IMR-90 (cell line): ENCODE data around the gene CFAP92. TPM values are rescaled to one million over a fixed set of nuclear protein-coding genes. Genes with fewer than 3 reads are reported as not detected.

Experiments used
- ATAC-seq: fragments of 200-7000 bp; cut with Tn5 transposase; 2 replicates; pipeline ENCODE4 v1.9.1; 2020; ENCODE audit warnings: low read depth, mild to moderate bottlenecking, moderate library complexity
- BruUV-seq: library from RNA; stranded (reverse); fragments of 400-500 nt; replicated peaks from 2 replicates; lab custom pipeline; 2021; lab: Mats Ljungman, UMichigan
- CTCF ChIA-PET: fragments of 300-600 bp; formaldehyde crosslinking; extraction: SDS; loops from one replicate; lab custom pipeline; 2021; ENCODE audit warnings: antibody characterized with exemption; lab: Yijun Ruan, JAX
- POLR2A ChIA-PET: fragments of 300-600 bp; sonication (Branson Sonifier 250); formaldehyde crosslinking; loops from one replicate; lab custom pipeline; 2022; ENCODE audit warnings: antibody characterized with exemption; ENCODE audit not compliant: unreplicated experiment; lab: Charles Lee
- DNase-seq: peaks from one replicate; pipeline ENCODE4 v3.0.0; 2013
- H2AFZ ChIP-seq: replicated peaks from 2 replicates; pipeline ENCODE3; 2013; ENCODE audit warnings: low read length, mild to moderate bottlenecking; ENCODE audit not compliant: poor library complexity
- H2AK5ac ChIP-seq: 2 replicates; pipeline ENCODE4 v1.6.1; 2013; ENCODE audit warnings: low read depth, low read length, inconsistent platforms
- H2AK9ac ChIP-seq: replicated peaks from 2 replicates; pipeline ENCODE3; 2013; ENCODE audit warnings: mild to moderate bottlenecking, low read depth, low read length, moderate library complexity; ENCODE audit not compliant: poor library complexity
- H2BK120ac ChIP-seq: 2 replicates; pipeline ENCODE4 v1.6.1; 2013; ENCODE audit warnings: low read depth, low read length, inconsistent platforms
- H2BK15ac ChIP-seq: 3 replicates; pipeline ENCODE4 v1.6.1; 2013; ENCODE audit warnings: low read depth, low read length, inconsistent platforms
- H2BK20ac ChIP-seq: 2 replicates; pipeline ENCODE4 v1.6.1; 2013; ENCODE audit warnings: low read depth, mild to moderate bottlenecking, inconsistent platforms, low read length, moderate library complexity
- H2BK5ac ChIP-seq: 2 replicates; pipeline ENCODE4 v1.6.1; 2013; ENCODE audit warnings: mild to moderate bottlenecking, low read depth, low read length, inconsistent platforms; ENCODE audit not compliant: poor library complexity, severe bottlenecking
- H3K14ac ChIP-seq: replicated peaks from 2 replicates; pipeline ENCODE4 v1.6.1; 2013; ENCODE audit warnings: low read depth, low read length, inconsistent platforms
- H3K18ac ChIP-seq: 2 replicates; pipeline ENCODE4 v1.6.1; 2013; ENCODE audit warnings: low read depth, low read length, control low read depth
- H3K23ac ChIP-seq: 2 replicates; pipeline ENCODE4 v1.6.1; 2013; ENCODE audit warnings: low read depth, low read length, inconsistent platforms
- H3K27ac ChIP-seq: 2 replicates; pipeline ENCODE4 v1.5.1; 2013; ENCODE audit warnings: mild to moderate bottlenecking, control low read depth, low read length; ENCODE audit not compliant: insufficient read depth
- H3K27me3 ChIP-seq: 2 replicates; pipeline ENCODE4 v1.6.1; 2013; ENCODE audit warnings: low read length; ENCODE audit not compliant: control insufficient read depth, insufficient read depth
- H3K36me3 ChIP-seq: 2 replicates; pipeline ENCODE4 v1.6.1; 2013; ENCODE audit warnings: low read length, mixed read lengths; ENCODE audit not compliant: control insufficient read depth, insufficient read depth
- H3K4ac ChIP-seq: 2 replicates; pipeline ENCODE4 v1.6.1; 2013; ENCODE audit warnings: low read depth, low read length, inconsistent platforms
- H3K4me1 ChIP-seq: 2 replicates; pipeline ENCODE4 v1.6.1; 2013; ENCODE audit warnings: low read length, mixed read lengths; ENCODE audit not compliant: control insufficient read depth, insufficient read depth
- H3K4me2 ChIP-seq: 2 replicates; pipeline ENCODE4 v1.6.1; 2013; ENCODE audit warnings: low read depth, mild to moderate bottlenecking, control low read depth, low read length, moderate library complexity
- H3K4me3 ChIP-seq: 2 replicates; pipeline ENCODE4 v1.5.1; 2013; ENCODE audit warnings: low read depth, mild to moderate bottlenecking, control low read depth, low read length, moderate library complexity; ENCODE audit not compliant: insufficient read depth
- H3K56ac ChIP-seq: 2 replicates; pipeline ENCODE4 v1.6.1; 2013; ENCODE audit warnings: low read length, inconsistent platforms; ENCODE audit not compliant: insufficient read depth; ENCODE audit errors: extremely low read depth
- H3K79me1 ChIP-seq, 2 experiments: 2 replicates each; pipeline ENCODE4 v1.6.1; 2013; ENCODE audit warnings: low read length in 2 of 2, inconsistent platforms in 1 of 2, low read depth in 1 of 2
- H3K9ac ChIP-seq: 2 replicates; pipeline ENCODE4 v1.6.1; 2013; ENCODE audit warnings: low read depth, low read length, control low read depth
- H3K9me1 ChIP-seq: 2 replicates; pipeline ENCODE4 v1.6.1; 2013; ENCODE audit warnings: low read length, inconsistent platforms; ENCODE audit not compliant: insufficient read depth
- H3K9me3 ChIP-seq: 2 replicates; pipeline ENCODE4 v1.6.1; 2013; ENCODE audit warnings: low read length; ENCODE audit not compliant: control insufficient read depth, insufficient read depth
- H4K20me1 ChIP-seq: 2 replicates; pipeline ENCODE4 v1.6.1; 2013; ENCODE audit warnings: low read length, inconsistent platforms; ENCODE audit not compliant: insufficient read depth
- H4K5ac ChIP-seq: 2 replicates; pipeline ENCODE4 v1.6.1; 2013; ENCODE audit warnings: mild to moderate bottlenecking, low read depth, low read length, control low read depth
- H4K8ac ChIP-seq, 2 experiments: 2 replicates each; pipeline ENCODE4 v1.6.1; 2013; ENCODE audit warnings: low read depth in 2 of 2, low read length in 2 of 2, control low read depth in 1 of 2, inconsistent platforms in 1 of 2
- H4K91ac ChIP-seq: 2 replicates; pipeline ENCODE4 v1.6.1; 2013; ENCODE audit warnings: low read depth, low read length, inconsistent platforms; ENCODE audit not compliant: insufficient read depth
- BHLHE40 ChIP-seq: fragments of 150-350 bp; IDR thresholded peaks from 2 replicates; pipeline ENCODE4 v1.6.1; 2016; ENCODE audit warnings: mild to moderate bottlenecking, low read depth, low read length
- CEBPB ChIP-seq: IDR thresholded peaks from 2 replicates; pipeline ENCODE4 v1.6.1; 2012; ENCODE audit warnings: low read depth, low read length, improper control_type of control experiment
- CHD1 ChIP-seq: IDR thresholded peaks from 2 replicates; pipeline ENCODE4 v1.6.1; 2012; ENCODE audit warnings: low read depth, low read length, improper control_type of control experiment
- FOS ChIP-seq: fragments of 150-350 bp; IDR thresholded peaks from 2 replicates; pipeline ENCODE4 v1.6.1; 2016; ENCODE audit warnings: low read depth, low read length
- MAFK ChIP-seq: IDR thresholded peaks from 2 replicates; pipeline ENCODE4 v1.6.1; 2012; ENCODE audit warnings: low read depth, low read length, improper control_type of control experiment
- MAZ ChIP-seq: IDR thresholded peaks from 2 replicates; pipeline ENCODE4 v1.6.1; 2012; ENCODE audit warnings: low read depth, mild to moderate bottlenecking, low read length, improper control_type of control experiment, moderate library complexity, borderline replicate concordance
- MXI1 ChIP-seq: IDR thresholded peaks from 2 replicates; pipeline ENCODE4 v1.6.1; 2012; ENCODE audit warnings: low read depth, mild to moderate bottlenecking, low read length, moderate library complexity, borderline replicate concordance
- NFE2L2 ChIP-seq: fragments of 150-350 bp; IDR thresholded peaks from 2 replicates; pipeline ENCODE4 v1.6.1; 2016; ENCODE audit warnings: low read depth, mild to moderate bottlenecking, low read length
- POLR2A ChIP-seq: IDR thresholded peaks from 2 replicates; pipeline ENCODE4 v1.6.1; 2012; ENCODE audit warnings: mild to moderate bottlenecking, low read depth, low read length
- RAD21 ChIP-seq: IDR thresholded peaks from 2 replicates; pipeline ENCODE4 v1.6.1; 2012; ENCODE audit warnings: low read length, improper control_type of control experiment
- RCOR1 ChIP-seq: IDR thresholded peaks from 2 replicates; pipeline ENCODE4 v1.6.1; 2012; ENCODE audit warnings: mild to moderate bottlenecking, low read length, improper control_type of control experiment; ENCODE audit not compliant: insufficient replicate concordance
- RFX5 ChIP-seq: IDR thresholded peaks from 2 replicates; pipeline ENCODE4 v1.8.0; 2012; ENCODE audit warnings: low read depth, mild to moderate bottlenecking, low read length, moderate library complexity
- SMC3 ChIP-seq: fragments of 150-350 bp; IDR thresholded peaks from 2 replicates; pipeline ENCODE4 v1.6.1; 2016; ENCODE audit warnings: low read depth, mild to moderate bottlenecking, antibody characterized with exemption, low read length, moderate library complexity
- WGBS, 2 experiments: methylation state at CpG; one replicate each; pipeline versions ENCODE4 v1.1.5 to v1.1.7; 2013; ENCODE audit warnings: missing lambda C conversion rate in 2 of 2; ENCODE audit not compliant: insufficient read length in 1 of 2; ENCODE audit errors: extremely low coverage in 2 of 2; 5-methylcytosine and 5-hydroxymethylcytosine counted together
- dilution Hi-C: fragments of 300-500 bp; cut with HindIII; formaldehyde crosslinking; loops from one replicate; pipeline ENCODE4 v1.14.3; 2018; ENCODE audit warnings: low sequenced_read_pairs; ENCODE audit not compliant: unreplicated experiment
- in situ Hi-C: fragments of 300-500 bp; cut with MboI; formaldehyde crosslinking; loops from 3 replicates; pipeline ENCODE4 v1.14.3; 2019; ENCODE audit warnings: low sequenced_read_pairs, inconsistent platforms, mixed read lengths
- intact Hi-C: fragments of 100-400 bp; cut with micrococcal nuclease; formaldehyde crosslinking; loops from 2 replicates; pipeline ENCODE4 v1.10.0; 2022
- polyA plus RNA-seq, 3 experiments: library from polyadenylated mRNA; depleted of rRNA; stranded (reverse); fragments of >200 nt; gene quantifications; 2 replicates each; pipeline ENCODE4 v1.2.3, GENCODE V29; 2012; ENCODE audit warnings: low replicate concordance in 1 of 3
- total RNA-seq: library from RNA; depleted of rRNA; stranded (reverse); fragments of >200 nt; gene quantifications from 2 replicates; pipeline ENCODE4 v1.2.3, GENCODE V29; 2012
- TF ChIP-seq, protein P1 (sequence below): fragments of 150-350 bp; IDR thresholded peaks from 2 replicates; pipeline ENCODE4 v1.6.1; 2016; ENCODE audit warnings: low read depth, mild to moderate bottlenecking, low read length, moderate library complexity, borderline replicate concordance
- TF ChIP-seq, protein P2 (sequence below): fragments of 150-350 bp; IDR thresholded peaks from 2 replicates; pipeline ENCODE4 v1.6.1; 2017; ENCODE audit warnings: mild to moderate bottlenecking, antibody characterized with exemption, low read length, low read depth
- TF ChIP-seq, protein P3 (sequence below): conservative IDR thresholded peaks from 2 replicates; pipeline ENCODE4 v1.5.1; 2012; ENCODE audit warnings: mild to moderate bottlenecking, low read depth, low read length, improper control_type of control experiment

Gene CFAP92
- total and polyA plus RNA-seq, 2 of the 4 experiments (the other 2 are of a cell fraction): not detected

DNA sequence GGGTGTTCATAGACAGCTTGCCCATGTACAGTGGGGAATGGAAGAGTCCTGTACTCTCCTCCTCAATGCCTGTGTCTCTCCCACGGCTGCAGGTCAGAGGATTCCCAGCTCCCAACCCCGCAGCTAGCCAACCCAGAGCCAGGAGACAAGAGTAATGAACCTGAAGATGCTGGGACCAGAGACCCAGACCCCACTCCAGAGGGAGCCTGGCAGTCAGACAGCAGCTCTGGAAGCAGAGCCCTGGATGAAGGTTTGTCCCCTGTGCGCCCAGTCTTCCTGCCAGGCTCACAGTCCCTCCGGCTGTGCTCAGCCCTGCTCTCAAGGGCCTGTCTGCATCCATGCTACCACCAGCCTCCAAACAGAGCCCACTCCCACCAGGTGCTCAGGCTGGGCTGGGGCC, 36.7 kb upstream of the CFAP92 start:
- DNase-seq: no peak
- intact Hi-C loops: no loop called here
- Histone ChIP-seq H3K4me1 (peaks cover 4% of the 10 kb centered on the region), H3K23ac (no peak overlapping the region), H3K27ac (no peak overlapping the region), H3K27me3 (peaks cover 43% of the 10 kb centered on the region), H3K4ac (no peak overlapping the region), H3K56ac (no peak overlapping the region), H4K20me1 (no peaks in the 10 kb centered on the region), H3K36me3 (no peaks in the 10 kb centered on the region), H2BK5ac (no peak overlapping the region), H4K91ac (no peak overlapping the region), H2AFZ (no peak overlapping the region), H3K9me1 (no peaks in the 10 kb centered on the region), H3K14ac (no peak overlapping the region), H3K9me3 (peaks cover 3% of the 10 kb centered on the region; the same call in 1 of the 2 replicates), H3K4me3 (no peak overlapping the region), H2AK5ac (no peak overlapping the region), H2BK20ac (no peak overlapping the region), H2AK9ac (peak overlapping the region; percentile 63), H2BK15ac (no peak overlapping the region), H4K5ac (no peak overlapping the region), H2BK120ac (no peak overlapping the region), H3K9ac (no peak overlapping the region), H3K18ac (no peak overlapping the region), H3K79me1 (no peaks in the 10 kb centered on the region), H3K4me2 (no peak overlapping the region), H4K8ac (no peak overlapping the region)
- TF ChIP-seq, protein P1, sequence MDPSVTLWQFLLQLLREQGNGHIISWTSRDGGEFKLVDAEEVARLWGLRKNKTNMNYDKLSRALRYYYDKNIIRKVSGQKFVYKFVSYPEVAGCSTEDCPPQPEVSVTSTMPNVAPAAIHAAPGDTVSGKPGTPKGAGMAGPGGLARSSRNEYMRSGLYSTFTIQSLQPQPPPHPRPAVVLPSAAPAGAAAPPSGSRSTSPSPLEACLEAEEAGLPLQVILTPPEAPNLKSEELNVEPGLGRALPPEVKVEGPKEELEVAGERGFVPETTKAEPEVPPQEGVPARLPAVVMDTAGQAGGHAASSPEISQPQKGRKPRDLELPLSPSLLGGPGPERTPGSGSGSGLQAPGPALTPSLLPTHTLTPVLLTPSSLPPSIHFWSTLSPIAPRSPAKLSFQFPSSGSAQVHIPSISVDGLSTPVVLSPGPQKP: no peak
- TF ChIP-seq FOS: no peak
- no peak for TF ChIP-seq NFE2L2
- TF ChIP-seq RCOR1: no peak
- TF ChIP-seq CHD1: no peak
- no peak for TF ChIP-seq SMC3
- no peak for TF ChIP-seq MXI1
- no peak for TF ChIP-seq MAZ
- no peak for TF ChIP-seq RAD21
- TF ChIP-seq RFX5: no peak
- no peak for TF ChIP-seq BHLHE40
- TF ChIP-seq MAFK: no peak
- TF ChIP-seq CEBPB: no peak
- TF ChIP-seq, protein P2, sequence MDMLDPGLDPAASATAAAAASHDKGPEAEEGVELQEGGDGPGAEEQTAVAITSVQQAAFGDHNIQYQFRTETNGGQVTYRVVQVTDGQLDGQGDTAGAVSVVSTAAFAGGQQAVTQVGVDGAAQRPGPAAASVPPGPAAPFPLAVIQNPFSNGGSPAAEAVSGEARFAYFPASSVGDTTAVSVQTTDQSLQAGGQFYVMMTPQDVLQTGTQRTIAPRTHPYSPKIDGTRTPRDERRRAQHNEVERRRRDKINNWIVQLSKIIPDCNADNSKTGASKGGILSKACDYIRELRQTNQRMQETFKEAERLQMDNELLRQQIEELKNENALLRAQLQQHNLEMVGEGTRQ: no peak
- TF ChIP-seq POLR2A: no peak
- TF ChIP-seq, protein P3, sequence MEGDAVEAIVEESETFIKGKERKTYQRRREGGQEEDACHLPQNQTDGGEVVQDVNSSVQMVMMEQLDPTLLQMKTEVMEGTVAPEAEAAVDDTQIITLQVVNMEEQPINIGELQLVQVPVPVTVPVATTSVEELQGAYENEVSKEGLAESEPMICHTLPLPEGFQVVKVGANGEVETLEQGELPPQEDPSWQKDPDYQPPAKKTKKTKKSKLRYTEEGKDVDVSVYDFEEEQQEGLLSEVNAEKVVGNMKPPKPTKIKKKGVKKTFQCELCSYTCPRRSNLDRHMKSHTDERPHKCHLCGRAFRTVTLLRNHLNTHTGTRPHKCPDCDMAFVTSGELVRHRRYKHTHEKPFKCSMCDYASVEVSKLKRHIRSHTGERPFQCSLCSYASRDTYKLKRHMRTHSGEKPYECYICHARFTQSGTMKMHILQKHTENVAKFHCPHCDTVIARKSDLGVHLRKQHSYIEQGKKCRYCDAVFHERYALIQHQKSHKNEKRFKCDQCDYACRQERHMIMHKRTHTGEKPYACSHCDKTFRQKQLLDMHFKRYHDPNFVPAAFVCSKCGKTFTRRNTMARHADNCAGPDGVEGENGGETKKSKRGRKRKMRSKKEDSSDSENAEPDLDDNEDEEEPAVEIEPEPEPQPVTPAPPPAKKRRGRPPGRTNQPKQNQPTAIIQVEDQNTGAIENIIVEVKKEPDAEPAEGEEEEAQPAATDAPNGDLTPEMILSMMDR: no peak
- BruUV-seq: no TSS peak
- ChIA-PET CTCF (no interaction called here), POLR2A (no interaction called here)
- dilution Hi-C loops: no loop called here
- no peak for ATAC-seq
- WGBS, 2 experiments: 68% methylated on average over 2 of the region's 4 CpGs; no CpG with 5 or more reads in 1 of the 2 experiments
- in situ Hi-C loops: no loop called here
